Gastroesophageal sphincter (tissue), 4 donors: Measurements from ENCODE around the gene ITPR2. TPM values are rescaled to one million over a fixed set of nuclear protein-coding genes. Genes with fewer than 3 reads are reported as not detected.

Source experiments
- ATAC-seq: fragments of 150-250 bp; one replicate; pipeline ENCODE4 v1.9.1; 2016; ENCODE audit warnings: mild to moderate bottlenecking, moderate library complexity
- H3K27ac ChIP-seq, 4 donors: fragments of 200-600 bp; sonication (generic) in 3 of 4; 1 replicate in 3 of 4; 2 replicates in 1 of 4; pipeline ENCODE4 v1.5.1; 2016 to 2019
- H3K27me3 ChIP-seq: fragments of 200-600 bp; sonication (generic); one replicate; pipeline ENCODE4 v1.5.1; 2019
- H3K36me3 ChIP-seq, 2 donors: fragments of 200-600 bp; sonication (generic); one replicate each; pipeline ENCODE4 v1.5.1; 2019; ENCODE audit warnings: control low read depth in 1 of 2
- H3K4me1 ChIP-seq, 3 donors: fragments of 200-600 bp; sonication (generic); 1 replicate in 2 of 3; 2 replicates in 1 of 3; pipeline ENCODE4 v1.5.1; 2016 to 2019; ENCODE audit warnings: control low read depth in 2 of 3
- H3K4me3 ChIP-seq, 2 donors: fragments of 200-600 bp; sonication (generic); one replicate each; pipeline ENCODE4 v1.5.1; 2019; ENCODE audit warnings: mild to moderate bottlenecking in 1 of 2, moderate library complexity in 1 of 2
- H3K9me3 ChIP-seq, 3 donors: fragments of 200-600 bp; sonication (generic); one replicate each; pipeline ENCODE4 v1.5.1; 2017 to 2019; ENCODE audit warnings: control low read depth in 2 of 3
- CTCF ChIP-seq, 4 experiments: fragments of 200-600 bp in 2 of 4; fragments of 450-650 bp in 2 of 4; sonication (generic) in 1 of 4; IDR thresholded peaks; one replicate each; pipeline ENCODE4 v1.5.1; 2017 to 2019; ENCODE audit warnings: antibody characterized with exemption in 4 of 4, mild to moderate bottlenecking in 2 of 4, moderate library complexity in 2 of 4
- EP300 ChIP-seq: sonication (generic); formaldehyde crosslinking; IDR thresholded peaks from one replicate; pipeline ENCODE4 v1.6.1; 2017; ENCODE audit warnings: antibody characterized with exemption, mild to moderate bottlenecking
- POLR2A ChIP-seq, 2 donors: fragments of 450-650 bp; IDR thresholded peaks; one replicate each; pipeline ENCODE4 v1.6.1; 2017; ENCODE audit warnings: antibody characterized with exemption in 2 of 2, mild to moderate bottlenecking in 2 of 2, moderate library complexity in 1 of 2
- POLR2AphosphoS5 ChIP-seq: sonication (generic); formaldehyde crosslinking; IDR thresholded peaks from one replicate; pipeline ENCODE4 v1.6.1; 2017; ENCODE audit warnings: antibody characterized with exemption
- WGBS, 2 donors: methylation state at CpG; one replicate each; pipeline ENCODE4 v1.1.5; 2018; ENCODE audit warnings: low coverage in 1 of 2; 5-methylcytosine and 5-hydroxymethylcytosine counted together
- total RNA-seq, 4 donors: library from RNA; depleted of rRNA; stranded (reverse); fragments of >200 nt; gene quantifications; one replicate each; pipeline ENCODE4 v1.1.0, GENCODE V29; 2016

ITPR2 gene
- total RNA-seq, 4 donors from 2014 or later, result 30.8 to 63.0 (median 44.4) TPM

DNA sequence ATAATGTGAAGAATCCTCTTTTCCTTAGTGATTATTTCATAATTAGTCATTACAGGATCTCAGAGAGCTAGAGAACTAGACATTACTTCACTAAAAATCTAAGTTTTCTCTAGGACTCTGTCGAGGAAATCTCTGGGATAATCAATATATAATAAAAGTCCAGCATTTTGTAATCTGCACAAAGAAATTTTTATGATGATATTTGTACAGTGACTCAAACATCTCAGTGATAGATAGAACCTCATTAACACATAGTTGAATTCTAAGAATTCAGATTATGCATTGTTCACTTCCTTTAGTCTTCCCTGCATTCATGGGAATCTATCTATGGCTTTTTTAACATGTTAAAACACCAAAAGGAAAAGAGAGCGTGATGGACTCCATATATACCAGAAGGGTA lies 11.0 kb downstream of the ITPR2 start:
- H3K27ac ChIP-seq, result no peak overlapping the region
- H3K4me3 ChIP-seq, result no peak overlapping the region
- H3K4me1 ChIP-seq, result peaks cover 0 to 14% (median 0%) of the 10 kb centered on the region in 3 donors
- TF ChIP-seq EP300 (no peak), POLR2AphosphoS5 (no peak), POLR2A (IDR thresholded peaks at IDR 0.05) (no peak), CTCF (IDR thresholded peaks at IDR 0.05) (no peak)
- ATAC-seq, result no peak
- no peaks in the 10 kb centered on the region for H3K36me3 ChIP-seq
- 94% methylated on average over 2 of the region's 2 CpGs for WGBS, 2 donors
- H3K9me3 ChIP-seq, result no peaks in the 10 kb centered on the region
- H3K27me3 ChIP-seq, result no peaks in the 10 kb centered on the region

- 37 to 77% methylated on average over 3 of the region's 4 CpGs for WGBS, 2 donors
- Histone ChIP-seq H3K27me3 (no peaks in the 10 kb centered on the region), H3K36me3 (no peaks in the 10 kb centered on the region), H3K27ac (no peak overlapping the region), H3K9me3 (no peaks in the 10 kb centered on the region), H3K4me1 (peaks cover 0 to 14% (median 0%) of the 10 kb centered on the region in 3 donors), H3K4me3 (no peak overlapping the region)
- ATAC-seq, result no peak
- TF ChIP-seq CTCF (IDR thresholded peaks at IDR 0.05) (no peak), POLR2A (IDR thresholded peaks at IDR 0.05) (no peak), EP300 (no peak), POLR2AphosphoS5 (no peak)
These were observed 11.7 kb downstream of the ITPR2 start for GRCh38 chr12:26821212-26821701.

DNA sequence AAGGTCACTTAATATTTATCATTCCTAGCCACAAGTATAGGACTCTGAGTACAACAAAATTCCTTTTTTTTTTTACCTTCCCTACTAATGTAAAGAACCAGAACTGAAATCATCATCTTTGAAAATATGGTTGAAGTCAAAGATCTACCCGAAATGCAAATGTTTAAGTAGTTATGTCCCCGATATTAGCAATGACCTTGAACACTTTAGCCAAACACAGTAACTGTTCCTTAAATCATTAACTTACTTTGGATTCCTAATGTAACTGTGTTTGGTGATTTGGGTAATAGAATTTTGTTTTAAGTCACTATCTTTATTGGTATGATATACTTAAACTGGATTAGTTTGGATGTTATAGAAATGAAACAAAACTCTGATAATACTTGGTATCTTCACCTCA lies 14.4 kb downstream of the ITPR2 start:
- no peak for ATAC-seq
- H3K36me3 ChIP-seq, result no peaks in the 10 kb centered on the region
- 83 to 90% methylated on average over 2 of the region's 2 CpGs for WGBS, 2 donors
- no peak overlapping the region for H3K27ac ChIP-seq
- TF ChIP-seq POLR2AphosphoS5 (no peak), CTCF (IDR thresholded peaks at IDR 0.05) (no peak), EP300 (no peak), POLR2A (IDR thresholded peaks at IDR 0.05) (no peak)
- no peak overlapping the region for H3K4me3 ChIP-seq
- no peaks in the 10 kb centered on the region for H3K9me3 ChIP-seq
- H3K4me1 ChIP-seq, result peaks cover 0 to 14% (median 0%) of the 10 kb centered on the region in 3 donors
- no peaks in the 10 kb centered on the region for H3K27me3 ChIP-seq

- WGBS, 2 donors, result 89 to 95% methylated on average over 3 of the region's 3 CpGs
- Histone ChIP-seq H3K27me3 (no peaks in the 10 kb centered on the region), H3K4me1 (peaks cover 0 to 14% (median 0%) of the 10 kb centered on the region in 3 donors), H3K4me3 (no peak overlapping the region), H3K9me3 (no peaks in the 10 kb centered on the region), H3K36me3 (no peaks in the 10 kb centered on the region), H3K27ac (no peak overlapping the region)
- TF ChIP-seq POLR2A (IDR thresholded peaks at IDR 0.05) (no peak), EP300 (no peak), POLR2AphosphoS5 (no peak), CTCF (IDR thresholded peaks at IDR 0.05) (no peak)
- ATAC-seq, result no peak
These were observed 14.8 kb downstream of the ITPR2 start for GRCh38 chr12:26818201-26818600.

GRCh38 chr12:26817183-26817591 lies 15.8 kb downstream of the ITPR2 start:
- no peak overlapping the region for H3K27ac ChIP-seq
- TF ChIP-seq POLR2AphosphoS5 (no peak), POLR2A (IDR thresholded peaks at IDR 0.05) (no peak), EP300 (no peak), CTCF (IDR thresholded peaks at IDR 0.05) (no peak)
- WGBS, 2 donors, result 87% methylated on average over 4 of the region's 4 CpGs; no CpG with 5 or more reads in 1 of the 2 donors
- no peak overlapping the region for H3K4me3 ChIP-seq
- H3K27me3 ChIP-seq, result no peaks in the 10 kb centered on the region
- ATAC-seq, result no peak
- no peaks in the 10 kb centered on the region for H3K9me3 ChIP-seq
- no peaks in the 10 kb centered on the region for H3K36me3 ChIP-seq
- H3K4me1 ChIP-seq, result peaks cover 0 to 14% (median 0%) of the 10 kb centered on the region in 3 donors
